HG03460 (cell line): Measurements from ENCODE around the gene MTMR12.

Source experiments
- ATAC-seq: cut with Tn5 transposase; IDR thresholded peaks from one replicate; pipeline ENCODE4 v1.9.1; 2021; ENCODE audit not compliant: unreplicated experiment

Gene MTMR12, protein sequence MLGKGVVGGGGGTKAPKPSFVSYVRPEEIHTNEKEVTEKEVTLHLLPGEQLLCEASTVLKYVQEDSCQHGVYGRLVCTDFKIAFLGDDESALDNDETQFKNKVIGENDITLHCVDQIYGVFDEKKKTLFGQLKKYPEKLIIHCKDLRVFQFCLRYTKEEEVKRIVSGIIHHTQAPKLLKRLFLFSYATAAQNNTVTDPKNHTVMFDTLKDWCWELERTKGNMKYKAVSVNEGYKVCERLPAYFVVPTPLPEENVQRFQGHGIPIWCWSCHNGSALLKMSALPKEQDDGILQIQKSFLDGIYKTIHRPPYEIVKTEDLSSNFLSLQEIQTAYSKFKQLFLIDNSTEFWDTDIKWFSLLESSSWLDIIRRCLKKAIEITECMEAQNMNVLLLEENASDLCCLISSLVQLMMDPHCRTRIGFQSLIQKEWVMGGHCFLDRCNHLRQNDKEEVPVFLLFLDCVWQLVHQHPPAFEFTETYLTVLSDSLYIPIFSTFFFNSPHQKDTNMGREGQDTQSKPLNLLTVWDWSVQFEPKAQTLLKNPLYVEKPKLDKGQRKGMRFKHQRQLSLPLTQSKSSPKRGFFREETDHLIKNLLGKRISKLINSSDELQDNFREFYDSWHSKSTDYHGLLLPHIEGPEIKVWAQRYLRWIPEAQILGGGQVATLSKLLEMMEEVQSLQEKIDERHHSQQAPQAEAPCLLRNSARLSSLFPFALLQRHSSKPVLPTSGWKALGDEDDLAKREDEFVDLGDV

GRCh38 chr5:32312595-32313332, at the start of gene MTMR12:
MTMR12 (minus strand) TSS chr5:32312939; CDS start chr5:32312838, 101 bp downstream.
- ATAC-seq, result peak; percentile 93

DNA sequence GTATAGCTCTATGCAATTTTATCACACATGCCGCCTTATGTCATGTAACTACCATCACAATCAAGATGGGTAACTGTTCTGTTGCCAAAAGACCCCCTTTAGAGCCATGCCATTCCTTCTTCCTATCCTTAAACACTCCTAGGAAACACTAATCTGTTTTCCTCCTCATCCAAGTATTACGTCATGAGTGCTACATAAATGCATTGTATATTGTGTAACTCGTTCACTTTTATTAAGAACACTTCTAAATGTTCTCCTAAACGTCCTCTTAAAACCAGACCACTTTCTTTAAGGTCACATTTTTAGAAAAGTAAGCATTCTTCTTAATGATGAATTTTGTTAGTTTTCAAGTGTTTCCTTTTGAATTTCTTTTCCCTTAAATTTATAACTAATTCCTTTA, 49.8 kb upstream of the MTMR12 start:
- ATAC-seq, result no peak

DNA sequence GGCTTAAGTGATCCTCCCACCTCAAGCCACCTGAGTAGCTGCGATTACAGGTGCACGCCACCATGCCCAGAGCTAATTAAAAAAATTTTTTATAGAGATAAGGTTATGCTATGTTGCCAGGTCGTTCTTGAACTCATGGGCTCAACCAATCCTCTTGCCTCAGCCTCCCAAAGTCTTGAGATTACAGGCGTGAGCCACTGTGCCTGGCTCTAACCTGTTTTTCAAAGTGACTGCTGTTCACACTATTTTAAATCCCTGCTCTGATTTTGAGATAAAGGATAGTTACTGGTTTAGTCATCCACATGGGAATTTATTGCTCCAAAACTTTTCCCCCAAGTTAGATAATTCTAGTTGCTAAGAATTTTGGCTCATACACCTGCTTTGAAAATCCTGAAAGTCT, 48.2 kb upstream of the MTMR12 start:
- ATAC-seq, result no peak

GRCh38 chr5:32358611-32359010, 45.9 kb upstream of the MTMR12 start:
- no peak for ATAC-seq

- no peak for ATAC-seq
Observed at GRCh38 chr5:32357658-32358057, 44.9 kb upstream of the MTMR12 start.

DNA sequence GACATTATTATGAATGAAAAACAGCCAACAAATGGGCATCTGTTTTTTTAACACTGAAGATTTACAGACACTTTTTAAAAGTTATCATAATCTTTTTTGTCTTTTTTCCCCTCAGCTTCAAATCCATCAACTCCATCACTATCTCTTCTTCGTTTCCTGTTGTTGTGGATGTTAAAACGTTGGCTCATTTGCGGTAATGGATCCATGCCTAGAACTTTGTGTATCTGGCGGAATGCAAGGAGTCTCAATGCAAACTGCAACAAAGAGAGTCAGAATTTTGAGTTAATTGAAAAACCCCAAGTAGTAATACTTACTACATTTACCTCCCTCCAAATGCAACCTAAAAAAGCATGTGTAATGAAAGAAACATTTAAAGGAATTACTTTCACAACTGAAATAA, 42.9 kb upstream of the MTMR12 start:
- ATAC-seq, result no peak

- ATAC-seq, result no peak
Observed at GRCh38 chr5:32353420-32353819, 40.7 kb upstream of the MTMR12 start.

DNA sequence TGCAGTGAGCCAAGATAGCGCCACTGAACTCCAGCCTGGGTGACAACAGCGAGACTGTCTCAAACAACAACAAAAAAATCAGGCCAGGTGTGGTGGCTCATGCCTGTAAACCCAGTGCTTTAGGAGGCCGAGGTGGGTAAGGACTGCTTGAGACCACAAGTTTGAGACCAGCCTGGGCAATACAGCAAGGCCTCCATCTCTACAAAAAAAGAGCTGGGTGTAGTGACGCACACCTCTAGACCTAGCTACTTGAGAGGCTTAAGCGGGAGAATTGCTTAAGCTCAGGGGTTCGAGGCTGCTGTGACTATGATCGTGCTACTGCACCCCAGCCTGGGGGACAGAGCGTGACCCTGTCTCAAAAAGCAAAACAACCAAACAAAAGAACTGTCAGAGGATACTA, 39.9 kb upstream of the MTMR12 start:
- no peak for ATAC-seq

DNA sequence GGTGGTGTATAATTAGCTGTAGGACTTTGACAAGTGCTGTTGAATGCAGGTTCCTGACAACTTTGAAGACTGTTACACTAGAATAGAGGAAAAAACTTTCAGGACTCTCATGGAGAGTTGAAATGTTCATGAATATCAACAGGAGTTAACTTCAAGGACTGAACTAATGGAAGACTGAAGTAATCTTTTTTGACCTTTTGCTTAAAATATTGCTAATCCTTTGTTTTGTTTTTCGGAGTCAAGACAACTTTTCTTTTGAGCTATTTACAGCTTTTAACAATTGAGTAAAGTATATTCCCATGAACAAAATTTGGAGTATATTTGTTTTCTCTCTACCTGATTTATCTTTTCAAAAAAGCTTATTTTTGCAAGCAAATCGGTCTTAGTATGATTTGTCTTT, 34.1 kb upstream of the MTMR12 start:
- no peak for ATAC-seq

DNA sequence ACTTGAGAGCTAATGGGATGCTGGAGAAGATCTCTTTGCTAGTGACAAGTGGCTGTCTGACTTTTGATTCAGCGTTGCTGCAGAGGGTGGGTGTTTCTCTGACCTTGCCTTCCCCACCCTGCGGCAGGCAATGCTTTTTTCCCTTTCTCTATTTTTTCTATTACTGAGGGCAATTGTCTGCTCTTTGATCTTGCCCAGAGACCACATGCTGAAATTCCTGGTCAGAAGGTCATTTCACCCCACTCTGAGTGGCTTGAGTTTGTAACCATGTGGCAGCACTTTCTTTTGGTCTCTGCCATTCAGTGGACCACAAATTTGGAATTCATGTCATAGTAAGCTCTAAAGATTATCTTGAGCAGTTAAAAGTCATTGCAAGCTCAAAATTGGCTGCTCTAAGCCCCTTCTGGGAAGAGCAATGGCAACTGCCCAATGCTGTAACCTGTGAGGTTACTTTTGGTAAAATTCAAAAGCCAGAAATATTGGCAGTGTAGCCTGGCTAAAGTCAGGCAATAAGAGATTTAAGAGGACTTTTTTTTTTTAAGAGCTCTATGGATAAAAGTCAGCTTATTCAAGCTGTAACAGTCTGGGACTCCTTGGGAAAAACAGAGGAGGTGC, 30.4 kb upstream of the MTMR12 start:
- no peak for ATAC-seq

GRCh38 chr5:32342656-32343055, 29.9 kb upstream of the MTMR12 start:
- ATAC-seq, result no peak

- ATAC-seq, result no peak
Observed at GRCh38 chr5:32339878-32340277, 27.1 kb upstream of the MTMR12 start.

- ATAC-seq, result no peak
Observed at GRCh38 chr5:32339198-32339597, 26.5 kb upstream of the MTMR12 start.

GRCh38 chr5:32332966-32333365, 20.2 kb upstream of the MTMR12 start:
- ATAC-seq, result no peak

- no peak for ATAC-seq
Observed at GRCh38 chr5:32332361-32332760, 19.6 kb upstream of the MTMR12 start.

- no peak for ATAC-seq
Observed at GRCh38 chr5:32331935-32332274, 19.2 kb upstream of the MTMR12 start.

DNA sequence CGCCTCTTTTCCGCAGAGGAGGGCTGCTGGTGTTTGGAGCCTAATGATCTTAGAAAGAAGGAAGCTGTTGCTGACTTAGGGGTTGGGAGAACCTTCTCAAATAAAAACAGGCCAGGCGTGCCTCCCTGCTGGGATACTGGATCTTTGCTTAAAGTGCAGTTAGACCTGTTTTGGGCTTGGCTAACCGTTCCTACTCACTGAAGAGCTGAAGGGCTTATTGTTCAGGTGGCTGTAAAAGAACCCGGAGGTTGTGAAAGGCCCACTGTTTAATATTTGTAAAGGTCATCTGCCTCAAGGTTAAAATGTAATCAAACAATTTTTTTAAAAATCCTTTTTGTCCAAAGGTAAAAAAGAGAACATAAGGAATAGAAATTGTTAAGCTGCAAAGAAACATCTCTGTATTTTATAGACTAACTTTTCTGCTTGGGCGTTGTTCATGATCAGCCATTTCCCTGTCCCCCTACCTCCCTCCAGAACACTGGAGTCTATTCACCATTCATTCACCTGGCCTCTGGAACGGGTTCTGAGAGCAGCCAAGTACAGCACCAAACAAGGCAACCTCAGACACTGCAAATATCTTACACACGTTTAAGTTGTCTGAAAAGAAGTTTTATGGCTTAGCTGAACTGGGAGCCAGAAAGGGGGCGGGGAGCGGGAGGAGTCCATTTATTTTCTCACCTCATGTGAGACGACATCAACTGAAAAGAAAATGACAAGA, 18.6 kb upstream of the MTMR12 start:
- no peak for ATAC-seq

- ATAC-seq, result no peak
Observed at GRCh38 chr5:32330126-32330971, 17.6 kb upstream of the MTMR12 start.

DNA sequence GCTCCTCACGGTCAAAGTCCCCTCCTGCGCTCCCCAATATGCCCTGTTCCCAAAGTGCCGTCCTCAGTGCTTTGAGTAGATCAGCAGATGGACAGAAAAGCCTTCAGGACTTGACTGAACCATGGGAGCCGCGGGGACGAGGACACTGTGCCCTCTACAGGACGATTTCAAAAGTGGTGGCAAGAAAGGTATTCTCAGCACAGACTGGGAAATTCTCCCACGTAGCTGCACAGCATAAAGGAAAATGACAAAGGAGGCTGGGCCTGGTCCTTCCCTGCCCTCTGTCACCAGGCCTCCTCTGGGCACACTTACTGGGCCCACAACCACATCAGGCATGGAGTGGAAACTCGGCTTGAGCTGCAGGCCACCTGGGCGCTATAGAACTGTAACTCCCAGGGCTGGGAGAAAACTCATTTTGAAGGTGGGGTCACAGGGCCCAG, 16.7 kb upstream of the MTMR12 start:
- peak; percentile 84 for ATAC-seq
